GM18508 (cell line): ENCODE data around the gene TMEM14C.

Experiments used
- ATAC-seq: cut with Tn5 transposase; IDR thresholded peaks from one replicate; pipeline ENCODE4 v1.9.1; 2021; ENCODE audit warnings: moderate number of reproducible peaks; ENCODE audit not compliant: insufficient read depth, unreplicated experiment

The TMEM14C gene

DNA sequence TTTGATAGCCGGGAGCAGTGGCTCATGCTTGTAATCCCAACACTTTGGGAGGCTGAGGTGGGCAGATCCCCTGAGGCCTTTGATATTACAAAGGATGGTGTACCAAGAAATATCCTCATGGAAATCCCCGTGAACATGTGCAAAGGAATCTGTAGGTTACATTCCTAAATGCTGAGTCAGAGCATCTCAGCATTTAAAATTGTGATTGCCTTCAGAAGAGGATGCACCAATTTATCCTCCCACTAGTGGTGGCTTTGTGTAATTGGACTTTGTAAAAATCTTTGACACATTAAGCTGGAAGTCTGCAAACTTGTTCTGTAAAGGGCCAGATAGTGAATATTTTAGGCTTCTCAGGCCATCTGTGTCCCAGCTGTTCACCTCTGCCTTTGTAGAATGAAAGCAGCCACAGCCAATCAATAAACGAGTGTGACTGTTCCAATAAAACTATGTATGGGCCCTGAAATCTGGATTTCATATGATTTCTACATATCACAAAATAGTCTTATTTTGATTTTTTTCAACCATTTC lies 36.5 kb downstream of the TMEM14C start:
- ATAC-seq: no peak

DNA sequence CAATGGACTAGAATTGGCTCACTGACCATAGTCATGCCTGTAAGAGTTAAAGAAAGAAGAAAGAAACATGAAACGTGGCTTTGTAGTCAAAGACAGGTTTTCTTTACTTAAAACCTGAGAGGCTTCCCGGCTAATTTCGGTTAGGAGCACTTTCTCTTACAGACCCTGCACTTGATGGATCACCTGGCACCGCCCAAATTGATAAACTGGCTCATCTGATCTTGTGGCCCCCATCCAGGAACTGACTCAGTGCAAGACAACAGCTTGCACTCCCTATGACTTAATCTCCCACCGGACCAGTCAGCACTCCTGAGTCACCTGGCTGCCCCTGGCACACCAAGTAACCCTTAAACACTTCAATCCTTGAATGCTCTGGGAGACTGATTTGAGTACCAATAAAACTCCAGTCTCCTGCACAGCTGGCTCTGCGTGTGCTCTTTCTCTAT lies 37.0 kb downstream of the TMEM14C start:
- ATAC-seq: no peak

DNA sequence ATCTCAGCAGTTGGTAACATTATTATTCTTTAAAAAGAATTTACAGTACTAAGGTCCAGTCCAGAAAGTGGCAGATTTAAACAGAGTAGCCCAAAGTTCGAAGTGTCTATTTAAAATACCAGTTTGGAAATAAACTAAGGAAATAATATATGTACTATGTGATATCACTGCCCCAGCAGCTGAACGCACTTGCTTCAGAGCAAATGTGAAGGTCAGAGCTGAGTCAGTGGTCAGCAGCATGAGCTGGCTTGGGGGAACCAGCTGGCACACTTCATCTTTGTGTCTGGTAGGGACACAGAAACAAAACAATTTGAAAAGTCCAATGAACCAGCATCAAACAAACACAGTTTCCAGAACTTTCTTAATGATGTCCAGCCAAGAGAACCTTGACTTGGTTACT lies 40.1 kb downstream of the TMEM14C start:
- no peak for ATAC-seq

DNA sequence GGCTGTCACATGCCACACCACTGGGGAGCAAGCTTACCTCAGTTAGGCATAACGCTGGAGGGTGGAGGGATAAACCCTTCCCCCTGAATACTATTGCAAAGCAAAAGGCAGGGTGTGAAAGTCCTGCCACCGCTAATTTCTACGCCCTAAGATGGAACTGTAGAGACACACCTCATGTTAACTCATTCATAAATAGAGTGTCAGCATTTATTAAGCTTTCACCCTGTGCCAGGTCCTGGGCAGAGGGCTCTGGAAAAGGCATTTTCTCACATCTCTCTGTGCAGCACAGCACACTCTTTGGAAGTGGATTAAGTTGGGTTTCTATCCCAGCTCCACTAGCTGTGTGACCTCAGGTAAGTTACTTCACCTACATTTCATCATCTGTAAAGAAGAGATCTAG lies 46.5 kb downstream of the TMEM14C start:
- ATAC-seq: no peak

DNA sequence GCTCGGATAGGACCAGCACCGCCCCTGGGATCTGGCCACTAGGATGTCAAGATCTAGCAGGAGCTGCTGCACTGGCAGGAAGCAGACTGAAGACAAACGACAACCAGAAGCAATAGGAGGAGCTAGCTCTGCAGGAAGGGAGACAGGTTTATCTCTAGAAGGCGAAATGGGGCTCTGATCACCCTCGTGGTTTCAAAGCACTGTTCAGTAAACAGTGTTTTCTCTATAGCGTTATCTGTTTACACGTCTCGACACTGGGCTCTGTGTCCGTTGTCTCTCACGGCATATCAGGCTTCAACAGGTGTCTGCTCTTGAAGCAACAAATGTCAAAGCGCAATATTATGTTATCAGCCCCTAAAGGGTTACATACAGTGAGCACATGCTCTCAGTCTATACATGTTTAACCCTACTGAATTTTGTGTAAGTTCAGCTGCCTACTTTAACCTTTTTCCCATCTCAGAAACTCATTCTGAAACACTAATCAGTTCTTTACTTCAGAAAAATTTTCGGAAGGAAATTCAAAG lies 48.6 kb downstream of the TMEM14C start:
- ATAC-seq: no peak

DNA sequence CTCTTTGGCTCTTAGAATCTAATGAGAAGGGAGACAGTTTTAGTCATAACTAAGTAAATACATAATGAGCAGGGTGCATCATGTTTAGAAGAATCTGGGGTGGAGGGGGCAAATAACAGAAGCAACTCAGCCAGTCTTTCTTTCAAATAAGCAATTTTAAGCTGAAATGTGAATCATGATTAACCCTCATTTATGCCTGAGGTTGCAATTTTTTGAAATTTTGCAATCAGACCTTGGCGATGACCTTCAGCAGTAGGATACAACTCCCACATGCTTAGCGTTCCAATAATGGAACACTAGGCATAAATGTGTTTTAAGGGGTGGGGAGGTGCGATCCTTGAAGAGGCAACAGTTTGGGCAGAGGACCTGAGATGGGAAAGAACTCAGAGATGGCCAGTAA lies 55.4 kb downstream of the TMEM14C start:
- no peak for ATAC-seq

DNA sequence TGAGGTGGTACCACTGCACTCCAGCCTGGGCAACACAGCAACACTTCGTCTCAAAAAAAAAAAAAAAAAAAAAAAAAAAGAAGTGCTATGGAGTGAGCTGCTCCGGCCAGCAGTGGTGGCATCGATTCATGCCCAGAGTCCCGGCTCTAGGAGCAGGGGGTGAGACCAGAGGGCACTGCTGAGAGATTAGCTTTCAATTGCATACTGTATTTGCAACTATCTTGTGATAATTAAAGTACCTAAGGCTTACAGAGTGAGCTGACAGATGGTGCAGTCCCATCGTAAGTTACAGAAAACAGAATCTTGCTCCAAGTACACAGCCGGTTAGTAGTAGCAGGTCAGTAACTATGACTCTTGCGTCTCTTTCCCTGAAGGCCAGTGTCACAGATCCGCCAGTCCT lies 56.2 kb downstream of the TMEM14C start:
- no peak for ATAC-seq
